Thyroid gland (tissue), 4 donors: Measurements from ENCODE around the gene PPM1G.

Source experiments
- POLR2A ChIP-seq, 2 donors: fragments of 450-650 bp; IDR thresholded peaks; one replicate each; pipeline ENCODE4 v1.6.1; 2017; ENCODE audit warnings: antibody characterized with exemption in 2 of 2, mild to moderate bottlenecking in 2 of 2, moderate library complexity in 1 of 2
- TF ChIP-seq, protein P1 (sequence below), 6 experiments: fragments of 200-600 bp in 3 of 6; fragments of 450-650 bp in 3 of 6; sonication (generic) in 3 of 6; IDR thresholded peaks; one replicate each; pipeline ENCODE4 v1.5.1; 2016 to 2019; ENCODE audit warnings: antibody characterized with exemption in 6 of 6, mild to moderate bottlenecking in 2 of 6, inconsistent platforms in 1 of 6, moderate library complexity in 1 of 6

DNA sequence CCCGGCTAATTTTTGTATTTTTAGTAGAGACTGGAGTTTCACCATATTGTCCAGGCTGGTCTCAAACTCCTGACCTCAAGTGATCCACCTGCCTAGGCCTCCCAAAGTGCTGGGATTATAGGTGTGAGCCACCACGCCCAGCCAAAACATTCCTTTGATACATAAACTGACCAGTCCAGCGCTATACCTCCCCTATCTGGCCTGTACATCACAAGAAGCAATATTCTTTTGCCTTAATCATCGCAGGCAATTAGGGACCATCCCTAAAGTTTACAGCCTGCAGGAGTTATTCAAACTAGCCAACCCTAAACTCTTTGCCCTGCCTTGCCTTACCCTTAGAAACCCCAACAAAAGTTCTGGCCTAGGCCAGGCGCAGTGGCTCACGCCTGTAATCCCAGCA is 6.8 kb upstream of the PPM1G start:
- TF ChIP-seq POLR2A (IDR thresholded peaks at IDR 0.05), result no peak
- TF ChIP-seq, protein P1, sequence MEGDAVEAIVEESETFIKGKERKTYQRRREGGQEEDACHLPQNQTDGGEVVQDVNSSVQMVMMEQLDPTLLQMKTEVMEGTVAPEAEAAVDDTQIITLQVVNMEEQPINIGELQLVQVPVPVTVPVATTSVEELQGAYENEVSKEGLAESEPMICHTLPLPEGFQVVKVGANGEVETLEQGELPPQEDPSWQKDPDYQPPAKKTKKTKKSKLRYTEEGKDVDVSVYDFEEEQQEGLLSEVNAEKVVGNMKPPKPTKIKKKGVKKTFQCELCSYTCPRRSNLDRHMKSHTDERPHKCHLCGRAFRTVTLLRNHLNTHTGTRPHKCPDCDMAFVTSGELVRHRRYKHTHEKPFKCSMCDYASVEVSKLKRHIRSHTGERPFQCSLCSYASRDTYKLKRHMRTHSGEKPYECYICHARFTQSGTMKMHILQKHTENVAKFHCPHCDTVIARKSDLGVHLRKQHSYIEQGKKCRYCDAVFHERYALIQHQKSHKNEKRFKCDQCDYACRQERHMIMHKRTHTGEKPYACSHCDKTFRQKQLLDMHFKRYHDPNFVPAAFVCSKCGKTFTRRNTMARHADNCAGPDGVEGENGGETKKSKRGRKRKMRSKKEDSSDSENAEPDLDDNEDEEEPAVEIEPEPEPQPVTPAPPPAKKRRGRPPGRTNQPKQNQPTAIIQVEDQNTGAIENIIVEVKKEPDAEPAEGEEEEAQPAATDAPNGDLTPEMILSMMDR (IDR thresholded peaks at IDR 0.05), result no peak
